ENCODE results near the gene RETREG1.

RETREG1 gene

DNA sequence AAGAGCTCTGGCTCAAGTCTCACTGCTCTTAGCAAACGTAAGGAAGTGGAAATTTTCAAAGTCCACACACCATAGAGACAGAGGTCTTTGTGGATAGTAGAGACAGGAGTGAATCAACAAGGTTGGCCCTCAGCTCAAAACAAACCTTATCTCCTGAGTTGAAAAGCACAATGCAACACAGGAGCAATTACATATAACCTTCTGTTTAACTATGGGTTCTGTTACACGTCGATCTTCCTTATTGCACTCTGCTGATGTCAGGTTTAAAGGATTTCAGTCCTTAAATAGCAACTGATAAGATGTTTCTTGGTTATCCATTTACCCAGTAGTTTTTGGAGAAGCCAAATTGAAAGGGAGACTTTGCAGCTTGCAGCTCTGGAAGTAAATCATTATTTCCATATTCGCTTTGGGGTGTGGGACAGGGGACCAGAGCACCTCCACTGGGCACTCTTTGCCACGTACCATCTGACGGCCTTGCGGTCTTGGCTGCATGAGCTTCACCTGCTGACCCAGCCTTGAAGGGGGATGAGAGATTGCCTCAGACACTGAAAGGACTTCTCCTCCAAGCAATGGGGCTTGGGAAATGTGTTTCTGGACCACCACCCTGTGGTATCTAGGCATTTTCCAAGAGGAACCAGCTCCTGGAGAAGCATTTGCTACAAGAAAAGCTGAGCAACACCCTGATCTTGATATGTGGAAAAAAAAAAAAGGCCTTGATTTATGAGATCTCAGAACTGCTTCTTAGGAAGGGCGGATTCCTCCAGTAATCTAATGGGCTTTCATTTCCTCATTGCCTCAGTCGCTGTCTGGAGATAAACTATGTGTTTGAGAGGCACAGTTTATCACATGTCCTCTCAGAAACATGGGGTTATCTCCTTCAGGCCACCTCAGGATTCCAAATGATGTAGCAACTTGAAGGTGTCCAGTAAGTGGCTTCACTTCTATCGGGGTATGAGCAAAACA lies 95.0 kb downstream of the RETREG1 start:
- DNase-seq = no peak

DNA sequence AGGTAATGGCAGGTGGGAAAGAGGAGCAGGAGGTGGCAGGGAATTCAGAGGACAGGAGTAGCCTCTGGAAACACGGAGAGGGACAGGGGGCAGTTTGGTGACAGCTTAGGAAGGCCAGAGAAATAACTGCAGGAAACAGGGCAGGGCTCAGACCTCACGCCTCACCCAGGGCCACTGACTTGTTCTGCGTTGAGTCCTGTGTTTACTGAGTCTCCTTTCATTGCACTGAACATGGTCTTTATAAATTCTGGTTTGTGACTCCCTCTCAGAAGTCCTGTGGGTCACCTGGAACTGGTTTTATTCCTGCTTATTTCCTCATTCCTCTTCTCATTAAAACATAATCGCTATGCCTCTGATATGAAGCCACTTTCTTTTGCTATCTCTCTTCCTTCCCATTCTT lies 96.0 kb downstream of the RETREG1 start:
- DNase-seq = no peak

DNA sequence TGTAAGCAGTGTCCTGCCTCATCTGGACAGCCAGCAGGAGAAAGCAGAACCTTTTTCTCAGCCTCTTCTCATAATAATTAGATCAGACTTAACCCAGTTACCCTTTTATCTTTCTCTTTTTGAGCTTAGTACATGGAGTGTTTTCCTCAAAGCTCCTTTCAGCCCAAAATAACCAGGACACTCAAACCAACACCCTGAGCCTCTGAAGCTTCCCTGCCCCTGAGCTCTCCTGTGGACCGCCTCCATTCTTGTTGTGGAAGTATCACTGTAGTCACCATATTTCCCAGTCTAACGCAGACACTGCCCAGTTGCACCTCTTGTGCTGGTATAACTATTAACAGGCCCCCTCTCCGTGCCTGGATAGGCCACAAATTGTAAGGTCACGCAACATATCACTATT lies 97.4 kb downstream of the RETREG1 start:
- no peak for DNase-seq

DNA sequence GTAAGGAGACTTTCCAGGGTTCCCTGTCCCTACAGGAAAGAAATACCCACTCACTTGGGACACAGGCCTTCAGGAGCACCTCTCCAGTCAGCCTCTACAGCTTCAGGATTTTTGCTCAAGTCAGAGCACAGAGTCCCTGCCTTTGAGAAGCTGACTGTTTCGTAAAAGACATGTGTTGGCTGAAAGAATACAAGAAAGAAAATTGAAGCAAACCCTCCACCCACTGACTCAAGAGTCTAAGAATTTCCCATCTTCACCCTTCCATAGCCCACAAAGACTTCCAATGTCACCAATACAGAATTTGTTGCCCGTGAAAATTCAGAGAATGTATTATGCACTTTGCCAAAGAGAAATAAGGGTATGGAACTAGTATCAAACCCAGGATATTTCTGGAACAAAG lies 98.2 kb downstream of the RETREG1 start:
- DNase-seq = no peak

DNA sequence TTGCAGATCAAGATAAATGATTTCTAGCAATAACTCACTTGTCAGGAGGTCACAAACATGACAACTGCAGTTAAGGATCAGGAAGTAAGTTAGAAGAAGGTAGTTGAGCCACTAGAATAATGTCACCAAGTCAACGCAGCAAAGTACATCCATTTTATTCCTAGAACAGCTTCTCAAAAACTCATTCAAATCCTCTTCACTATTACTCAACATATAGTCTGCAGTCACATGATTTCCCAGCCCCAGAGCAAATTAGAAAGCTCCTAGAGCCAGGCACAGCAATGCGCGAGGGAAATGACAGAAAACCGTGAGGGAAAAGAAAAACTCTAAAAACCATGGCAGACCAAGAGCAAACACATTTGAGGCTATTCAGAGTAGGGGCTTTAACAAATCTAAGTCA lies 101.3 kb downstream of the RETREG1 start:
- DNase-seq = no peak

DNA sequence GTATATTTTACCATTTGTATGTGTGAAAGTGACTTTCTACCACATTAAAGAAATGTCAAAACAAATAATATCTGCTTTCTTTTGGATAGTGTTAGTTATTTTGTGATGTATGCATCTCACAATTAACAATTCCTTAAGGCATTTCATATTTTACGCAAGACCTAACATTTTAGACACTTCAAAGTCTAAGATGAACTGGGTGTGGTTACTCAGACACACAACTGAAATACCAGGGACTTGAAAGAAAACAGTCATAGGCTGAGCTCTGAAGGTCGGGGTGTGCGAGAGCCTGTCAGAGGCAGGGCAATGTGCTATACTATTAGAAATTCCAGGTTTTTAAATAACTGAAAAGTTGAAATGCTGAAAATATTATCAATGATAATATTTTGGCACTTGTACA lies 106.7 kb downstream of the RETREG1 start:
- no peak for DNase-seq

DNA sequence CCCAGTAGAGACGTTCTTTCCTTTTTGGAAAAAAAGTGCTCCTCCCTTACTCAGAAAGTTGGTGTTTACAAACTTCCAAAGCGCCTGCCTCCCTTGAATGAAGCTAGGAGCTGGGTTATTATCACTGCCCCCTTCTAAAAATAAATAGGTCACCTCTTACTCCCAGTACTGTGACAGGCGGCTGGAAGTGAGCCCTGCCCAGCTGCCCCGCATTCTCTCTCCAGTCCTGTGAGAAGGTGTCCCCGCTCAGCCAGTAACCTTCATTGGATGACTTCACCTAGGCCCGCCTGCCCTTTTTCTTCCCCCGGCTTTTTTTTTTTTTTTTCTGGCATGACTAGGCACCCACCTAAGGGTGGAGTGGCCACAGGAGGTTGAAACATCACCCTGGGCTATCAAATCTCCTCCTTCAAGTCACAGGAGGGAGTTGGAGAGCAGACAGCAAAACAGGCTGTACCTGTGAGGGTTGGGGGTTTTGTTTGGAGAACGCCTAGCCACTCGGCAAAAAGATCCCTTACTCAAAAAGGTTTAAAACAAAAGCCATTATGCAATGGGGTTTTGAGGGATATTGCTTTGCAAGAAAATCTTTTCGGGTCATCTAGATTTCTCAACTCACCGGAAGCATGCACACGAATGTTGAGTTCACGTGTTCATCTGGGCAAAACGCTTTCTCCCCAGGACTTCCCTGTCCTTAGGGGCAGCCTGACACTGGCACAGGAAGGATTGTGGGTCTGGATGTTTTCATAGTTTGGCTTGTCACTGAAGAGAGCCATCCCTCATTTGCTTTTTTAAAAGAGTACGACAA lies 107.9 kb downstream of the RETREG1 start:
- peak; percentile 26 to 67 (median 59) for DNase-seq

DNA sequence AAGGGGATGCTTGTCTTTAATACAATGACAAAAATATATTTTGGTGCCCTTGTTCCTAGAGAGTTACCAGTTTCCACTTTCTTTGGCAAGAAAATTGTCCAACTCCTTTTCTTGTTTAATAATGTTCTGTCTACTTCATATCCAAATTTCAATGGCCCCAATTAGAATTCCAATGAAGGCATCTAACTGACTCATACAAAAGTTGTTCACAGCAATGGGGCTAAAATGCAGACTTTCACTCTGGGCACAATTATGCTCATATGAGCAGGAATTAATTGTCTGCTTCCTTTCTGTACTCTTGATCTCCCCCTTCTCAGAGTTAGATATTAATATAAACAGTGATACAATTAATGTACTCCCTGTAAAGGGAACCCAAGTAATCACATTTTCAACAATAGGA lies 109.1 kb downstream of the RETREG1 start:
- DNase-seq = no peak

DNA sequence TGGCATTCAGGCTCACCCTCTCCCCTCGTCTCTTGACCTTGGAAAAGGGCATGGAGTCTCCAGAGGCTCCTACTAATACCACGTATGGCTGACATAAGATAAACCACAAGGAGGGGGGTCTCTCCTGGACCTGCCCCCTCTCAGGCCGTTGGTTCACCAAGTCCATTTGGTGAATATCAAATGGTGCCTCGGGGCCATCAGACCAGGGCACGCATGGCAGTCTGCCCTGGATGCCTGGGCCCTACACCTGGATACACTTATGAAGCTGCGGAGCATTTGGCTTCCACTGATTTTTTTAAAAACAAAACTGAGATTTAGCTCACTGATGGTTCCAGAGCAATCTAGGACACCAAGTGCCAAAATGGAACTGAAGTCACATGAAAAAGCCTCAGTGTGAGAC lies 110.9 kb downstream of the RETREG1 start:
- no peak for DNase-seq

DNA sequence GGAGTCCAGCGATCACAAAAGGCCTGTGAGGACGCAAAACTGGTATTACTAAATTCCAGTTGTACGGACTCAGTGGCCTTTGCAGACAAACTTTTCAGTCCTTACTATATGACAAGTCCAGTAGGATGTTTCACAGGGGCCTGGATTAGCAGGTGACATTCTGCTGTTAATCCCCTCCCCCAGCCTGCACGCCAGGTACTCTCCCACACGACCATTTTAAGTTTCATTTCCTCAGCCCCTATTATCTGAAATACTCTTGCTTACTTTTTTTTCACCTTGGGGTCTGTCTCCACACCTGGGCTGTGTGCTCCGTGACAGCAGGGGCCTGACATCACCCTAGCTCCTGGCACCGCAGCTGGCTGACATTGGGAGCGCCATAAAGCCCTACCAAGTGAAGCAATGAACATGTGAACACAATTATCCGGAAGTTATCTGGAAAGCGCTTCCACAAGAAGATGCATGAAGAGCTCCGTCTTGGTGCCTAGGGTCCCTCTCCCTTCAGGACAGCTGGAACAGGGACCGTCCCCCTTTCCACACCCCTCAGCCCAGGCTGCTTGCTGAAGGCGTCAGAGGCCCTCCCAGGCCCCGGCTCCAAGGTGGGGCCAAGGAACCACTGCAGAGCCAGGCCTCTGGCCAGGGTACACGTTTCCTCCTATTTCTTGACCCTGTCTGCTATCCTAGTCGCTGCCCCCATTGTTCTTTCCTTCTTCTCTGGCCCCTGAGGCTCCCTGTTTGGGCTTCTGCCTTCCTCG lies 111.5 kb downstream of the RETREG1 start:
- DNase-seq = no peak

DNA sequence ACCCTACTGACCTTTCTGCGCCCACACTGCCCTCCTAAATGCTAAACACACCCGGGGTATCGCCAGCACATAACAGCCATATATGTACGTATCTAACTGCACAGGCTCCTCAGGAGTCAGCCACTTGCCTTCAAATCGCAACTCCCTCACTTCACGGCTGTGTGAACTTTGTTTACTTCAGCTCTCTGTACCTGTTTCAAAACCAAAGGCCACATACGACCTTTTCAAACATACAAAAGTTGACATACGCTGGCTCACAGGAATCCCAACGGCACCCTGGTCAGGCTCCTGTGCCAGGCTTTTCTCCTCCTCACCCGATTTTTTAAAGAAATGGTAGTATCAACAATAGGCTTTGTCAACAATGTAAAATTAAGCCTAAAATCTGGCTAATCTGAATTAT lies 112.2 kb downstream of the RETREG1 start:
- no peak for DNase-seq

DNA sequence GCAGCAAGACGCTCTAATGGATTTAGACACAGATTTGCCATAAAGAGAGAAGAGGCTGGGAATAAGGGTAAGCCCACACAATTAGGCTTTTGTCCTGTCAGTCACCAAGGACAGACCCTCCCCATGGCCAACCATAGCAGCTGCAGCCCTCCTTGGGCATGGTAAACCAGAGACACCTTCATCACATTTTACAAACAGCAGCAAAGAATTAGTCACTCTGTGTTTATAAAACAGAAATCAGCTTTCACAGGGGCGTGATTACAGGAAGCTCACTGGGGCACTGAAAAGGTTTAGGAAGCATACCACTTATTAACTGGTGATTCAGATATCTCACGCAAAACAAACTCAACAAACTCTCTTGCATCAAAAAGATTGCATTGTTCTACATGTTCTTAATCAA lies 113.9 kb downstream of the RETREG1 start:
- no peak for DNase-seq

DNA sequence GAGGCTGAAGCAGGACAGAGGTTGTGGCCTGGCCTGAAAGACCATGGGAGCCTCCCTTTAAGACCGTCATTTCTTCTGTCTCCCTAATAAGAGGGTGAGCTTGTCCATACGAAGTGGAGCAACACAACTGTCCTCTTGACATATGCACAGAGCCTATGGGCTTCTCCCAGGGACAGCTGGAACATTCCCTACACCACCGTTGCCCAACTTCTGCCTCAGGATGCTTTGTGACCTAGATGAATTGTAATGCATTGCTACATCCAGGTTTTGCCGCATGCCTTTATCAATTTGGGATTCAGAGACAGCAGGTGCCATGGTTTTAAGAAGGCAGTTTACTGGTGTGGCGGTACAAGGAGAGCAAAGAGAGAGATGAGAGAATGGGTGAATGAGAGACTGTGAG lies 116.8 kb downstream of the RETREG1 start:
- DNase-seq = no peak

DNA sequence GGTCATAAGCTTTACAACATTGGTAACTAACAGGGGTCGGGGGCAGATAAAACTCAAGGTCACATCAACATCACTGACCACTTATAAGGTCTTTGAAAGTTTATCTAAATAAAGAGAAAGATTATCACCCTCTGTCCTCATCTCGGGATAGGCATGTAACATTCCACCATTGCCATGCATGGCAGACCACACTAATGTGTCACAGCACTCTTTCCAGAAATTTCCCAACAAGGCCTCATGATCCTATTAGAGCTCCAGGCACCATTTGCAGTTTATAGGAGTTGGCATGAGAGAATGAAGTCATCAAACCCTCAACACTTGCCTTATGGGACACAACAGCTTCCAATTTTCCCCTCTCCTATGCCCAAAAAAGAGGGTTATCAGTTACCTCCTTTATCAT lies 119.3 kb downstream of the RETREG1 start:
- DNase-seq = no peak

DNA sequence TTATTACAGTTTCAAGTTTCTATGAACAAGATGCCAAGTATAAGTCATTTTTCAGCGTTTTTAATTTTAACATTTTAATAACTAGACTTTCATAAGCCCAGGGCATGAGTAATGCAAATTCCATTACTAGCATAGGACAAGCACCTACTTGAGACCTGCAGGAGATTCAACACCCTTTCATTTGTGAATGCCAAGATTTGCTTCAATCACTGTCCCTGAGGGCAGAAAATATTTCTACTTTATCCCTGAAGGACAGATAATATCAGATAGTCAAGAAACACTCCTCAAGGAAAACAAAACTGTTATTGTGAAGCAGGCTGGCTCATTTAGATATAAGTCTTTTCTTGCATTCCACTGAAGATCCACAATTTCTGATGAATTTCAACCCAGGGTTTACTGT lies 123.5 kb downstream of the RETREG1 start:
- DNase-seq = no peak

DNA sequence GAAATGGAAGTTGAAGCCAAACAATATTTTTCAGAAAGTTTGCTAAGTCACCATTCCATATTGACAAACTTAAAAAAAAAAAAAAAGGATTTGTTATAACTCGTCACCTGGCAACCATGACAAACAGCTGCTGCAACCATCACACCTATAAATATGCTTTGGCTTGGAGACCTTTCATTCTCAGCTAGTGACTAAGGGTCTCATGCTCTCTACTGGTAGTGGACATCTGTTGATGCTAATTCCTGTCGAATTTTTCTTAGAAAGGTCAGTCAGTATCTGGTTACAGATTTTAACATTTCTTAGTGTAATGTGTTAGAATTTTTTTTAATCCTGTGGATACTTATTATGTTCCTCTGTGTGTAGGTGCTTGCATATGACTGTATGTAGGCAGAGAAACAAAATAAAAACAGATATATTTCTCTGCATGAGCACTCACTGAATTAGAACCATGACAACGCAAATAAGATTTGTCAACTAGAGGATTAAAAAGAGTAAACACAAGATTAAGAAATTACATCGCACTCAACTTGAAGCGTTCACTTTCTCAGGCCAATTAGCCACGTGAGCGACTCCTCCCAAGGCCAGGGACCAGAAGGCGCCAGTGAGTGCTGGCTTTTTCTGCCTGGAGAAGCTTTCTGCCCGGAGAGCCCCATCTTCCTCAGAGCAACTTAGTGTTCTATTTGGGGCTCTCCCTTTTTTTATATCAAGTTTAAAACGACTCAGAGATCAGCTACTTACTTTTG lies 124.2 kb downstream of the RETREG1 start:
- DNase-seq = peak in 1 of 4 experiments; percentile 24

DNA sequence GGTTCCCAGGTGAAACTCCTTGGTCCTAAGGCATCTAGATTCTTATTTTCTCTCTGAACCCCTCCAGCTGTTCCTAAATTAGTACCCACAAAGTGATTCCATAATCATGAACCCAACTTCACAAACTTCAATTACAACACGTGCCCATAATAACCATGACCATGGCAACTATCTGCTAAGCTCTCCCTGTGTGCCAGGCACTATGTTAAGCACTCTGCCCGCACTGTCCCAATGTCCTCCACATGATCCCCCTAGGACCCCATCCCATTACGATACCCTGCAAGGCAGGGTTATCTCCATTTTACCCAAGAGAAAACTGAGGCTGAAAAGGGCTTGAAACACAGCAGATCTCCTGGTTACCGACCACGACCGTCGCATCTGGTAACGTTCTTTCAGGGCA lies 125.9 kb downstream of the RETREG1 start:
- no peak for DNase-seq

DNA sequence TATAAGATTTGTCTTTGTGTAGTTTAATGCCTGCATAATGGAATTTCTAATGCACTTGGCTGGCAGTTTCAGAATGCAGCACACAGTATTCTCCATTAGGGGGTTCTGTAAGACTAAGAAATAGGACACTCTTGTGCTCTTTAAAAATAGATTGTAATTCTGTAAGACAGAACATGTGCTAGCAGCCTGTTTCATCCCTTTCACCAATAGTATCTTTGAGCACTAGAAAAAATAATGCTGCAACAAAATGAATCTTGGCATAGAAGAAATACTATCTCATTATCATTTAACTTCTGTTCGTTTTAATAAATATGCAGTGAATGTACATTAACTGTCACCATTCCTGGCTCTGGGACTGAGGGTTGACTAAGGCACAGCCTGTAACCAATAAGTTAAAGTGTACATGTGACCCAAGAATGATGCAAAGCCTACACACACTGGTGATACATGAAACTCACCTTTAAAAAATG lies 127.4 kb downstream of the RETREG1 start:
- DNase-seq = peak; percentile 26 to 58 (median 40)

DNA sequence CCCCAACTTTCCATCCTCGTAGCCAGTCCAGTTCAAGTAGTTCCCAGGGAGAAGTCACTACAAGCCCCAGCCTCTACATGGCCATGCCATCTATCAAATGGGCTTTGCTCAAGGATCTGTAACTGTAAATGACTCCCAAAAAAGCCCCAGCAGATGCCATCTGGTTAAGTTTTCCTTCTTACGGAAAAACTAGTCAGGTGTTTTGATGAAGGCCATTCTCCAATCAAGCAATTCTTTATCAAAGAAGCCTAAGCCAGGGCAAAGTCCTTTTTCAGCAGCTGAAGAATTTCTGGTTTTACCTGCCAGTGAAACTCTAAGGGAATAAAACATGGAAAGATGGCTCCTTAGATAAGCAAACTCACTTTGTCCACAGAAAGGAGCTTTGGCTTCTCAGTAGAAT lies 129.3 kb downstream of the RETREG1 start:
- no peak for DNase-seq

DNA sequence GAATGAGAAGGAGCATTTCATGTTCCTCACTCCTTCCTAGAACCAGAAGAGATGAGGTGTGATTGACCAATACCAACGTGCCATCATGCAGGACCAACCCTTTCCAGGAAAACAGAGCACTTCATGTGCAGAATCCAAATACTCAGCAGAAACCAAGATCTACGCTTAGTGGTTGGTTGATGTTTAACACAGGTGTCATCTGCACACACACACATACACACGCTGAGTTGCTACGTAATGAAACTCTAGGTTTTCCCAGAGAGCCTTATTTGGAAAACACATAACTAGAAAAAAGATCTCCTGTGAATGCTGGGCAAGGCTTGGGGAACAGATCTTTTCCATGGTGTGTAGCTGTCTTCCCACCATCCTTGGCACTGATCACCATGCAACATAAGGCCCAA lies 130.1 kb downstream of the RETREG1 start:
- DNase-seq = no peak

DNA sequence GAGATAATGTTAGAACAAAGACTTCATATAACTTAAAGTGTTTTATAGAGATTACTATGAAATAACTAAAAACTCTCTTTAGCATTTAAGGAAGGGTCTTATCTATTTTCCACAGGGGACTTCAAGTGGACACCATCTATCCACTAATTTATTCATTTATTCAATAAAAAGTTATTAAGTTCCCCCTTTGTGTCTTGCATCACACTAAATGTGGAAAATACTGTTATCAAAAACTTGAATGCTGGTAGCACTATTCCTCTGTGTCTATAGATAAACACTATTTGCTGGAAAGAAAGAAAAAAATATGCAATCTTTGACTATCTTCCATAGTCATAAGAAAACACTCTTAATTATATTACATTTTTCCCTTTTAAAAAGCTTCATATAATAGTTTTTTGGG lies 131.1 kb downstream of the RETREG1 start:
- no peak for DNase-seq

DNA sequence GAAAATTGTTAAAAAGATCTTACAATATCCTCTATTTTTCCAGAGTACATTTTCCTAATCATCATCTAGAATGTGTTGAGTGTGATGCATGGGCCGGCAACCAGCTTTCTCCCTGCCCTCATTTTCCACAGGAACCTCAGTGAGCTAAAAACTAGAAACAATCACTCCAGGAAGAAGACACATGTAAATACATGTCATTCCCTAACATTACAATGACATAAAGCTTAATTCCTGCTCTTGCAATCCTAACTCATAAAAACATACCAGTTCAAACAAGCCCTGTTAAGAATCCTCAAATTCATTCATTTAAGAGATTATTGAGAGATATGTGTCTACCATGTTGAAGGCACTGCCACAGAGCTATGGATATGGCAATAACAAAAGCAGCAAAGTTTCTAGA lies 132.7 kb downstream of the RETREG1 start:
- no peak for DNase-seq

Measured in suppressor macrophage (primary cell).